ENCODE results near the gene MAP4K1. TPM values are rescaled to one million over a fixed set of nuclear protein-coding genes. Genes with fewer than 3 reads are reported as not detected.
"Not testable (repeated sequence)": the region's sequence is repeated elsewhere in the genome, so short reads cannot be mapped to it uniquely, and the experiment has no call there.

MAP4K1 gene
- total RNA-seq, 2 experiments from 2014 or later, result 337 to 497 TPM

- no peaks in the 10 kb centered on the region for H3K9me3 Mint-ChIP-seq (ENCODE audit: low read depth)
- ATAC-seq (no peak), DNase-seq (no peak)
- H3K27ac Mint-ChIP-seq, result peak overlapping the region; percentile 4
- H3K4me3 Mint-ChIP-seq, result no peak overlapping the region
- H3K36me3 Mint-ChIP-seq, result peaks cover 45% of the 10 kb centered on the region
- no peaks in the 10 kb centered on the region for H3K27me3 Mint-ChIP-seq
- H3K4me1 Mint-ChIP-seq, result peaks cover 3% of the 10 kb centered on the region
- CTCF ChIA-PET, result interaction anchor here (0.7 to 1.2 kb wide), 2 partner anchors 11 to 37 kb away, joined by 3 read pairs; no protein-coding TSS in a partner anchor
These were observed 18.0 kb downstream of the MAP4K1 start for GRCh38 chr19:38599722-38600121.

- Mint-ChIP-seq H3K36me3 (peaks cover 53% of the 10 kb centered on the region), H3K27me3 (no peaks in the 10 kb centered on the region), H3K27ac (no peak overlapping the region), H3K9me3 (ENCODE audit: low read depth) (no peaks in the 10 kb centered on the region), H3K4me1 (peaks cover 3% of the 10 kb centered on the region), H3K4me3 (no peak overlapping the region)
- CTCF ChIA-PET, result no interaction called here
- no peak for DNase-seq
- ATAC-seq, result no peak
These were observed 20.7 kb downstream of the MAP4K1 start for GRCh38 chr19:38597075-38597474.

- peaks cover 48% of the 10 kb centered on the region for H3K36me3 Mint-ChIP-seq
- H3K27me3 Mint-ChIP-seq, result no peaks in the 10 kb centered on the region
- H3K4me3 Mint-ChIP-seq, result no peak overlapping the region
- CTCF ChIA-PET, result interaction anchor here (1.5 kb wide), 2 partner anchors 17 to 38 kb away, joined by 3 to 4 read pairs; no protein-coding TSS in a partner anchor
- DNase-seq (no peak), ATAC-seq (peak; percentile 45)
- H3K4me1 Mint-ChIP-seq, result peaks cover 3% of the 10 kb centered on the region
- no peaks in the 10 kb centered on the region for H3K9me3 Mint-ChIP-seq (ENCODE audit: low read depth)
- no peak overlapping the region for H3K27ac Mint-ChIP-seq
These were observed 21.4 kb downstream of the MAP4K1 start for GRCh38 chr19:38596057-38596981.

GRCh38 chr19:38592940-38593339 lies 24.8 kb downstream of the MAP4K1 start:
- Mint-ChIP-seq H3K27ac (no peak overlapping the region), H3K36me3 (peaks cover 53% of the 10 kb centered on the region), H3K4me3 (no peak overlapping the region), H3K4me1 (peaks cover 3% of the 10 kb centered on the region), H3K9me3 (ENCODE audit: low read depth) (no peaks in the 10 kb centered on the region), H3K27me3 (no peaks in the 10 kb centered on the region)
- CTCF ChIA-PET, result interaction anchor here (1.9 kb wide), 1 partner anchor 28 kb away, joined by 5 read pairs; no protein-coding TSS in a partner anchor
- ATAC-seq, result no peak
- DNase-seq, result no peak

- CTCF ChIA-PET, result no interaction called here
- H3K4me3 Mint-ChIP-seq, result no peak overlapping the region
- no peak for ATAC-seq
- no peaks in the 10 kb centered on the region for H3K9me3 Mint-ChIP-seq (ENCODE audit: low read depth)
- no peak overlapping the region for H3K27ac Mint-ChIP-seq
- DNase-seq, result no peak
- H3K27me3 Mint-ChIP-seq, result no peaks in the 10 kb centered on the region
- peaks cover 30% of the 10 kb centered on the region for H3K36me3 Mint-ChIP-seq
- H3K4me1 Mint-ChIP-seq, result peaks cover 9% of the 10 kb centered on the region
These were observed 29.7 kb downstream of the MAP4K1 start for GRCh38 chr19:38588041-38588440.

- DNase-seq (no peak), ATAC-seq (no peak)
- no peak overlapping the region for H3K4me3 Mint-ChIP-seq
- CTCF ChIA-PET, result interaction anchor here (1.1 kb wide), 1 partner anchor 49 kb away, joined by 5 read pairs; no protein-coding TSS in a partner anchor
- peaks cover 11% of the 10 kb centered on the region for H3K4me1 Mint-ChIP-seq
- H3K27ac Mint-ChIP-seq, result no peak overlapping the region
- H3K27me3 Mint-ChIP-seq, result no peaks in the 10 kb centered on the region
- H3K36me3 Mint-ChIP-seq, result peaks cover 27% of the 10 kb centered on the region
- no peaks in the 10 kb centered on the region for H3K9me3 Mint-ChIP-seq (ENCODE audit: low read depth)
These were observed 30.2 kb downstream of the MAP4K1 start for GRCh38 chr19:38587562-38587961.

GRCh38 chr19:38583985-38584305 lies 33.8 kb downstream of the MAP4K1 start:
- ATAC-seq (no peak), DNase-seq (no peak)
- Mint-ChIP-seq H3K36me3 (peaks cover 15% of the 10 kb centered on the region), H3K9me3 (ENCODE audit: low read depth) (no peaks in the 10 kb centered on the region), H3K4me3 (no peak overlapping the region), H3K4me1 (peaks cover 21% of the 10 kb centered on the region), H3K27ac (peak overlapping the region; percentile 54), H3K27me3 (no peaks in the 10 kb centered on the region)
- CTCF ChIA-PET, result interaction anchor here (0.8 to 2.2 kb wide), 5 partner anchors 36 to 181 kb away, joined by 3 to 7 read pairs (median 3); partner anchors contain the start of gene FAM98C

- peak; percentile 45 for ATAC-seq
- CTCF ChIA-PET, result interaction anchor here (0.7 to 2.2 kb wide), 6 partner anchors 10 to 180 kb away, joined by 3 to 7 read pairs (median 3); partner anchors contain the start of gene FAM98C
- no peaks in the 10 kb centered on the region for H3K27me3 Mint-ChIP-seq
These were observed 34.4 kb downstream of the MAP4K1 start for GRCh38 chr19:38583219-38583984.

GRCh38 chr19:38580080-38580479 lies 37.7 kb downstream of the MAP4K1 start:
- Mint-ChIP-seq H3K27ac (no peak overlapping the region), H3K4me1 (peaks cover 26% of the 10 kb centered on the region), H3K36me3 (no peaks in the 10 kb centered on the region), H3K4me3 (no peak overlapping the region), H3K9me3 (ENCODE audit: low read depth) (no peaks in the 10 kb centered on the region), H3K27me3 (no peaks in the 10 kb centered on the region)
- no peak for ATAC-seq
- CTCF ChIA-PET, result interaction anchor here (1.3 to 2.9 kb wide), 3 partner anchors 23 to 39 kb away, joined by 3 to 10 read pairs (median 3); partner anchors contain the start of gene EIF3K
- no peak for DNase-seq

More at GRCh38 chr19:38583219-38583984, 34.4 kb downstream of the MAP4K1 start:
- H3K27ac Mint-ChIP-seq, result peak overlapping the region; percentile 54
- peaks cover 26% of the 10 kb centered on the region for H3K4me1 Mint-ChIP-seq
- H3K4me3 Mint-ChIP-seq, result no peak overlapping the region
- no peaks in the 10 kb centered on the region for H3K9me3 Mint-ChIP-seq (ENCODE audit: low read depth)
- DNase-seq, result peak; percentile 56
- H3K36me3 Mint-ChIP-seq, result peaks cover 13% of the 10 kb centered on the region

- CTCF ChIA-PET, result interaction anchor here (0.6 to 2.9 kb wide), 8 partner anchors 14 to 961 kb away, joined by 3 to 10 read pairs (median 3); partner anchors contain the start of genes EID2, EIF3K and FAM98C
- not testable (repeated sequence) for H3K27ac Mint-ChIP-seq; H3K9me3 Mint-ChIP-seq (ENCODE audit: low read depth); H3K27me3 Mint-ChIP-seq; H3K4me3 Mint-ChIP-seq; H3K36me3 Mint-ChIP-seq
- DNase-seq, result peak; percentile 53
- peaks cover 26% of the 10 kb centered on the region for H3K4me1 Mint-ChIP-seq
- peak; percentile 85 for ATAC-seq
These were observed 38.4 kb downstream of the MAP4K1 start for GRCh38 chr19:38579304-38579703.

- Mint-ChIP-seq H3K4me1 (peaks cover 16% of the 10 kb centered on the region), H3K9me3 (ENCODE audit: low read depth) (no peaks in the 10 kb centered on the region), H3K27me3 (no peaks in the 10 kb centered on the region), H3K27ac (no peak overlapping the region), H3K36me3 (no peaks in the 10 kb centered on the region), H3K4me3 (no peak overlapping the region)
- CTCF ChIA-PET, result interaction anchor here (1.2 kb wide), 1 partner anchor 8 kb away, joined by 4 read pairs; no protein-coding TSS in a partner anchor
- no peak for DNase-seq
- ATAC-seq, result no peak
These were observed 39.9 kb downstream of the MAP4K1 start for GRCh38 chr19:38577826-38578225.

- ATAC-seq (no peak), DNase-seq (no peak)
- Mint-ChIP-seq H3K27ac (no peak overlapping the region), H3K27me3 (peaks cover 11% of the 10 kb centered on the region), H3K4me3 (no peak overlapping the region), H3K36me3 (no peaks in the 10 kb centered on the region), H3K9me3 (ENCODE audit: low read depth) (no peaks in the 10 kb centered on the region), H3K4me1 (no peaks in the 10 kb centered on the region)
- CTCF ChIA-PET, result interaction anchor here (0.6 to 1.1 kb wide), 2 partner anchors 37 to 63 kb away, joined by 3 to 5 read pairs; no protein-coding TSS in a partner anchor
These were observed 46.1 kb downstream of the MAP4K1 start for GRCh38 chr19:38571682-38572081.

All from activated CD8-positive, alpha-beta memory T cell treated with anti-CD3 and anti-CD28 coated beads, Interleukin-2, amount 10 ng/mL, durations not matched to agents 7 days and 5 days (primary cell).